Right ventricle myocardium superior (tissue), 1 donor: ENCODE data around the gene YAP1. TPM values are rescaled to one million over a fixed set of nuclear protein-coding genes. Genes with fewer than 3 reads are reported as not detected.

Experiments used
- ATAC-seq: fragments of 200-7000 bp; cut with Tn5 transposase; one replicate; pipeline ENCODE4 v1.9.1; 2020; ENCODE audit warnings: mild to moderate bottlenecking; ENCODE audit not compliant: poor library complexity
- DNase-seq: peaks from one replicate; pipeline ENCODE4 v3.0.0-alpha.2; 2020
- intact Hi-C: fragments of 100-400 bp; cut with DNase I; formaldehyde crosslinking; loops from one replicate; pipeline ENCODE4 v1.11.2; 2022
- total RNA-seq: library from RNA; stranded (reverse); fragmentation: NEBNext Ultra II Directional; extraction: Animal tissue kit (Norgen Biotek cat#: 25700); gene quantifications from one replicate; pipeline ENCODE4 v1.2.1, GENCODE V29; 2021
- donor health status: DM: no; HTN: yes; CAD: no; lungs with severe emphysema.

Gene YAP1
- total RNA-seq, 1 donor from 2014 or later: 73.8 TPM

GRCh38 chr11:102151784-102152525 is 41.7 kb downstream of the YAP1 start:
- intact Hi-C loops: no loop called here
- no peak for ATAC-seq

GRCh38 chr11:102153082-102153481 is 42.8 kb downstream of the YAP1 start:
- DNase-seq (no peak), ATAC-seq (no peak)
- intact Hi-C loops: no loop called here

More at GRCh38 chr11:102151784-102152525, 41.7 kb downstream of the YAP1 start:
- no peak for DNase-seq

- DNase-seq (no peak), ATAC-seq (no peak)
- intact Hi-C loops: no loop called here
These were observed 44.6 kb downstream of the YAP1 start for GRCh38 chr11:102154806-102155205.

GRCh38 chr11:102155676-102156075 is 45.4 kb downstream of the YAP1 start:
- intact Hi-C loops: no loop called here
- DNase-seq (no peak), ATAC-seq (no peak)

GRCh38 chr11:102157219-102157618 is 47.0 kb downstream of the YAP1 start:
- DNase-seq (peak; percentile 73), ATAC-seq (peak; percentile 97)
- intact Hi-C loops: no loop called here

GRCh38 chr11:102158164-102158735 is 48.0 kb downstream of the YAP1 start:
- DNase-seq: no peak
- ATAC-seq: peak; percentile 31
- intact Hi-C loops: no loop called here

- intact Hi-C loops: no loop called here
- ATAC-seq (no peak), DNase-seq (no peak)
These were observed 53.1 kb downstream of the YAP1 start for GRCh38 chr11:102163368-102163767.

GRCh38 chr11:102166175-102167064 is 56.2 kb downstream of the YAP1 start:
- DNase-seq: no peak
- ATAC-seq: no peak
- intact Hi-C loops: no loop called here

- ATAC-seq (no peak), DNase-seq (no peak)
- intact Hi-C loops: no loop called here
These were observed 58.2 kb downstream of the YAP1 start for GRCh38 chr11:102168481-102168880.

- ATAC-seq: peak; percentile 47
- intact Hi-C loops: no loop called here
- DNase-seq: no peak
These were observed 60.9 kb downstream of the YAP1 start for GRCh38 chr11:102171101-102171500.

- intact Hi-C loops: no loop called here
- no peak for DNase-seq
- no peak for ATAC-seq
These were observed 62.0 kb downstream of the YAP1 start for GRCh38 chr11:102172127-102172848.

- ATAC-seq (no peak), DNase-seq (no peak)
- intact Hi-C loops: no loop called here
These were observed 66.9 kb downstream of the YAP1 start for GRCh38 chr11:102177126-102177525.

GRCh38 chr11:102177974-102178631 is 67.9 kb downstream of the YAP1 start:
- intact Hi-C loops: no loop called here
- peak; percentile 44 for ATAC-seq
- no peak for DNase-seq

GRCh38 chr11:102179371-102179770 is 69.1 kb downstream of the YAP1 start:
- no peak for ATAC-seq
- intact Hi-C loops: no loop called here

GRCh38 chr11:102184269-102184987 is 74.2 kb downstream of the YAP1 start:
- DNase-seq: no peak
- intact Hi-C loops: no loop called here
- ATAC-seq: no peak

More at GRCh38 chr11:102179371-102179770, 69.1 kb downstream of the YAP1 start:
- no peak for DNase-seq

- DNase-seq (no peak), ATAC-seq (no peak)
- intact Hi-C loops: no loop called here
These were observed 76.4 kb downstream of the YAP1 start for GRCh38 chr11:102186551-102187191.

GRCh38 chr11:102187416-102188151 is 77.3 kb downstream of the YAP1 start:
- DNase-seq: no peak
- peak; percentile 42 for ATAC-seq

More at GRCh38 chr11:102187416-102188151, 77.3 kb downstream of the YAP1 start:
- intact Hi-C loops: no loop called here
